Liver (tissue), 9 donors: ENCODE measurements around the gene ZDHHC14. TPM values are rescaled to one million over a fixed set of nuclear protein-coding genes. Genes with fewer than 3 reads are reported as not detected.

ENCODE experiments used
- DNase-seq: peaks from one replicate; pipeline ENCODE4 v3.0.0-alpha.2; 2017; ENCODE audit warnings: low spot score
- H3K27ac ChIP-seq, 2 donors: one replicate each; pipeline ENCODE4 v1.7.0; 2013; ENCODE audit warnings: inconsistent platforms in 2 of 2, low read length in 2 of 2, control low read depth in 1 of 2, low read depth in 1 of 2, mild to moderate bottlenecking in 1 of 2
- H3K27me3 ChIP-seq, 4 donors: one replicate each; pipeline versions ENCODE4 v1.6.1 to v1.7.0; 2013; ENCODE audit warnings: low read length in 3 of 4, inconsistent platforms in 1 of 4, mild to moderate bottlenecking in 1 of 4, moderate library complexity in 1 of 4; ENCODE audit not compliant: control insufficient read depth in 4 of 4, insufficient read depth in 4 of 4
- H3K36me3 ChIP-seq, 4 donors: one replicate each; pipeline versions ENCODE4 v1.6.1 to v1.7.0; 2013; ENCODE audit warnings: low read length in 3 of 4, mild to moderate bottlenecking in 3 of 4, low read depth in 1 of 4, moderate library complexity in 1 of 4; ENCODE audit not compliant: control insufficient read depth in 4 of 4, insufficient read depth in 3 of 4
- H3K4me1 ChIP-seq, 4 donors: one replicate each; pipeline versions ENCODE4 v1.6.1 to v1.7.0; 2013; ENCODE audit warnings: low read length in 3 of 4, mild to moderate bottlenecking in 3 of 4, moderate library complexity in 1 of 4; ENCODE audit not compliant: control insufficient read depth in 4 of 4, insufficient read depth in 4 of 4
- H3K4me3 ChIP-seq, 3 donors: one replicate each; pipeline versions ENCODE4 v1.6.1 to v1.7.0; 2013; ENCODE audit warnings: low read length in 3 of 3, control low read depth in 1 of 3, low read depth in 1 of 3, mild to moderate bottlenecking in 1 of 3
- H3K9ac ChIP-seq, 2 donors: one replicate each; pipeline ENCODE4 v1.7.0; 2013; ENCODE audit warnings: low read length in 2 of 2, mild to moderate bottlenecking in 2 of 2, moderate library complexity in 2 of 2, control low read depth in 1 of 2, low read depth in 1 of 2
- H3K9me3 ChIP-seq, 4 donors: one replicate each; pipeline versions ENCODE4 v1.6.1 to v1.7.0; 2013; ENCODE audit warnings: low read length in 3 of 4; ENCODE audit not compliant: control insufficient read depth in 4 of 4
- EGR1 ChIP-seq, 2 donors: IDR thresholded peaks; 2 replicates each; pipeline ENCODE4 v1.6.1; 2016 to 2018; ENCODE audit warnings: antibody characterized with exemption in 2 of 2, low read depth in 2 of 2
- FOXA1 ChIP-seq: IDR thresholded peaks from 2 replicates; pipeline ENCODE4 v1.6.1; 2016; ENCODE audit warnings: antibody characterized with exemption
- FOXA2 ChIP-seq: IDR thresholded peaks from 2 replicates; pipeline ENCODE4 v1.6.1; 2016; ENCODE audit warnings: antibody characterized with exemption
- GABPA ChIP-seq, 2 donors: IDR thresholded peaks in 1 of 2; conservative IDR thresholded peaks in 1 of 2; 2 replicates each; pipeline ENCODE4 v1.6.1; 2016; ENCODE audit warnings: antibody characterized with exemption in 2 of 2, mild to moderate bottlenecking in 1 of 2, moderate library complexity in 1 of 2
- HNF4G ChIP-seq: IDR thresholded peaks from 2 replicates; pipeline ENCODE4 v1.6.1; 2016; ENCODE audit warnings: antibody characterized with exemption
- JUND ChIP-seq, 2 donors: IDR thresholded peaks; 2 replicates each; pipeline ENCODE4 v1.6.1; 2016; ENCODE audit warnings: antibody characterized with exemption in 2 of 2
- MAX ChIP-seq: IDR thresholded peaks from 2 replicates; pipeline ENCODE4 v1.6.1; 2016; ENCODE audit warnings: antibody characterized with exemption
- NR2F2 ChIP-seq: IDR thresholded peaks from 2 replicates; pipeline ENCODE4 v1.6.1; 2016; ENCODE audit warnings: antibody characterized with exemption
- RAD21 ChIP-seq, 2 donors: IDR thresholded peaks; 2 replicates each; pipeline ENCODE4 v1.6.1; 2016; ENCODE audit warnings: antibody characterized with exemption in 2 of 2, mild to moderate bottlenecking in 2 of 2
- REST ChIP-seq: IDR thresholded peaks from 2 replicates; pipeline ENCODE4 v1.6.1; 2016; ENCODE audit warnings: antibody characterized with exemption, mild to moderate bottlenecking
- RXRA ChIP-seq, 2 donors: IDR thresholded peaks; 2 replicates each; pipeline ENCODE4 v1.6.1; 2017 to 2018; ENCODE audit warnings: antibody characterized with exemption in 2 of 2, mild to moderate bottlenecking in 1 of 2
- SP1 ChIP-seq: IDR thresholded peaks from 2 replicates; pipeline ENCODE4 v1.6.1; 2018; ENCODE audit warnings: antibody characterized with exemption, mild to moderate bottlenecking
- TAF1 ChIP-seq: conservative IDR thresholded peaks from 2 replicates; pipeline ENCODE4 v1.6.1; 2016; ENCODE audit warnings: antibody characterized with exemption, mild to moderate bottlenecking
- WGBS: extraction: QIAGEN DNeasy Blood & Tissue Kit; methylation state at CpG from one replicate; pipeline ENCODE4 v1.1.7; 2013; 5-methylcytosine and 5-hydroxymethylcytosine counted together
- polyA plus RNA-seq, 2 donors: library from polyadenylated mRNA; stranded (reverse) in 1 of 2; unstranded in 1 of 2; fragments of 200-250 nt in 1 of 2; fragments of >200 nt in 1 of 2; fragmentation: Nextera tagmentation in 1 of 2; extraction: Ambion mirVana in 1 of 2; gene quantifications; one replicate each; pipeline versions ENCODE4 v1.2.1 to v1.2.3, GENCODE V29; 2013 to 2015
- total RNA-seq, 2 donors: library from RNA; depleted of rRNA; stranded (reverse); fragments of >200 nt; gene quantifications; one replicate each; pipeline ENCODE4 v1.2.3, GENCODE V29; 2014
- donor health status: healthy.
- donor health status: healthy.
- donor health status: healthy.
- donor health status: healthy.
- donor health status: healthy.

Gene ZDHHC14
- total and polyA plus RNA-seq, 4 donors: 4.4 to 11.7 (median 8.4) TPM

GRCh38 chr6:157711060-157711459 lies 330.1 kb downstream of the ZDHHC14 start:
- 93% methylated on average over 8 of the region's 8 CpGs for WGBS
- Histone ChIP-seq H3K4me3 (no peak overlapping the region), H3K9ac (no peak overlapping the region), H3K27me3 (no peaks in the 10 kb centered on the region), H3K36me3 (no peaks in the 10 kb centered on the region), H3K4me1 (no peaks in the 10 kb centered on the region), H3K9me3 (no peaks in the 10 kb centered on the region), H3K27ac (no peak overlapping the region)
- no peak for DNase-seq
- TF ChIP-seq MAX (no peak), JUND (IDR thresholded peaks at IDR 0.05) (no peak), REST (no peak), FOXA2 (no peak), RAD21 (IDR thresholded peaks at IDR 0.05) (no peak), TAF1 (no peak), NR2F2 (no peak), SP1 (no peak)

GRCh38 chr6:157712585-157713295 lies 331.8 kb downstream of the ZDHHC14 start:
- no peak for DNase-seq
- no peaks in the 10 kb centered on the region for H3K27me3 ChIP-seq

More at GRCh38 chr6:157712585-157713295, 331.8 kb downstream of the ZDHHC14 start:
- Histone ChIP-seq H3K4me3 (no peak overlapping the region), H3K36me3 (no peaks in the 10 kb centered on the region), H3K4me1 (no peaks in the 10 kb centered on the region), H3K9ac (no peak overlapping the region), H3K27ac (no peak overlapping the region), H3K9me3 (no peaks in the 10 kb centered on the region)
- no peak for TF ChIP-seq JUND (IDR thresholded peaks at IDR 0.05)
- no peak for TF ChIP-seq REST
- TF ChIP-seq GABPA (IDR thresholded peaks at IDR 0.05 in 1 of 2, conservative IDR thresholded peaks at IDR 0.05 in 1 of 2): no peak
- no peak for TF ChIP-seq EGR1 (IDR thresholded peaks at IDR 0.05; ENCODE audit: low read depth in 2 of 2)
- TF ChIP-seq HNF4G: no peak
- no peak for TF ChIP-seq FOXA1
- TF ChIP-seq RXRA (IDR thresholded peaks at IDR 0.05): no peak
- WGBS: 90% methylated on average over 8 of the region's 8 CpGs
